HepG2 (cell line): ENCODE results near the gene CAMTA1. TPM values are rescaled to one million over a fixed set of nuclear protein-coding genes. Genes with fewer than 3 reads are reported as not detected.

Source experiments
- ATAC-seq: fragments of 200-7000 bp; cut with Tn5 transposase; 3 replicates; pipeline ENCODE4 v1.9.1; 2020; ENCODE audit warnings: mild to moderate bottlenecking, moderate library complexity
- BruUV-seq: library from RNA; stranded (reverse); fragments of 400-500 nt; replicated peaks from 2 replicates; lab custom pipeline; 2021; lab: Mats Ljungman, UMichigan
- CTCF ChIA-PET: fragments of 300-600 bp; formaldehyde crosslinking; extraction: SDS; loops from one replicate; lab custom pipeline; 2021; ENCODE audit warnings: low total read pairs, inconsistent platforms, low intra/inter-chr PET ratio; lab: Yijun Ruan, JAX
- POLR2A ChIA-PET: fragments of 350-600 bp; sonication (Branson Sonifier 250); formaldehyde crosslinking; loops from one replicate; lab custom pipeline; 2020; ENCODE audit warnings: antibody characterized with exemption, inconsistent platforms; lab: Yijun Ruan, JAX
- DNase-seq: peaks from one replicate; pipeline ENCODE4 v3.0.0-alpha.2; 2015; ENCODE audit warnings: low spot score
- FAIRE-seq: peaks from 3 replicates; lab custom pipeline; 2011; peaks lifted over from hg19 to GRCh38; lab: Jason Lieb, UNC
- H2AFZ ChIP-seq: one replicate; pipeline ENCODE4 v1.6.1; 2011; ENCODE audit warnings: low read length, inconsistent platforms
- H3K27ac ChIP-seq: fragments of 300-600 bp; 3 replicates; pipeline ENCODE4 v1.8.0; 2011; ENCODE audit warnings: mixed run types, mild to moderate bottlenecking, mixed read lengths, low read length, inconsistent platforms; ENCODE audit not compliant: insufficient read depth; ENCODE audit errors: extremely low read length
- H3K27me3 ChIP-seq, 2 experiments: fragments of 200-600 bp in 1 of 2; 2 replicates in 1 of 2; 3 replicates in 1 of 2; pipeline versions ENCODE4 v1.6.0 to v1.8.0; 2011; ENCODE audit warnings: low read length in 2 of 2, mild to moderate bottlenecking in 2 of 2, moderate library complexity in 2 of 2, inconsistent platforms in 1 of 2; ENCODE audit not compliant: insufficient read depth in 2 of 2, control insufficient read depth in 1 of 2
- H3K36me3 ChIP-seq, 2 experiments: fragments of 200-600 bp in 1 of 2; replicated peaks in 1 of 2; 2 replicates in 1 of 2; 3 replicates in 1 of 2; pipeline versions ENCODE4 v1.5.1 to v1.8.0; 2011; ENCODE audit warnings: low read length in 2 of 2, inconsistent platforms in 1 of 2; ENCODE audit not compliant: insufficient read depth in 2 of 2, control insufficient read depth in 1 of 2
- H3K4me1 ChIP-seq: 2 replicates; pipeline ENCODE4 v1.5.1; 2012; ENCODE audit warnings: low read length, inconsistent platforms; ENCODE audit not compliant: insufficient read depth
- H3K4me2 ChIP-seq: 2 replicates; pipeline ENCODE4 v1.6.0; 2011; ENCODE audit warnings: low read depth, low read length, inconsistent platforms
- H3K4me3 ChIP-seq, 3 experiments: fragments of 200-600 bp in 1 of 3; sonication (generic), shearing (Covaris generic) in 1 of 3; replicated peaks in 1 of 3; 2 replicates each; pipeline ENCODE4 v1.5.1; 2011 to 2016; ENCODE audit warnings: low read length in 3 of 3, inconsistent platforms in 2 of 3, low read depth in 2 of 3, mild to moderate bottlenecking in 2 of 3, control low read depth in 1 of 3, mixed read lengths in 1 of 3; ENCODE audit not compliant: insufficient read depth in 1 of 3
- H3K79me2 ChIP-seq: one replicate; pipeline ENCODE4 v1.6.1; 2011; ENCODE audit warnings: low read length, inconsistent platforms; ENCODE audit not compliant: insufficient read depth
- H3K9ac ChIP-seq: 2 replicates; pipeline ENCODE4 v1.6.0; 2011; ENCODE audit warnings: mild to moderate bottlenecking, low read depth, low read length, inconsistent platforms; ENCODE audit not compliant: insufficient read depth
- H3K9me3 ChIP-seq: 2 replicates; pipeline ENCODE4 v1.5.1; 2012; ENCODE audit warnings: mild to moderate bottlenecking, low read length
- H4K20me1 ChIP-seq: 2 replicates; pipeline ENCODE4 v1.6.0; 2011; ENCODE audit warnings: inconsistent platforms, mild to moderate bottlenecking, low read length, moderate library complexity; ENCODE audit not compliant: insufficient read depth
- CCAR2 ChIP-seq: fragments of 200-400 bp; formaldehyde crosslinking; optimal IDR thresholded peaks from 2 replicates; pipeline ENCODE3; 2018; ENCODE audit warnings: low read depth, mild to moderate bottlenecking, low read length, moderate library complexity
- FOXA1 ChIP-seq, 2 experiments: fragments of 450-650 bp in 1 of 2; sonication (generic) in 1 of 2; formaldehyde crosslinking in 1 of 2; IDR thresholded peaks; 2 replicates each; pipeline versions ENCODE4 v1.4.0 to v1.6.1; 2016 to 2020; ENCODE audit warnings: missing genetic modification reagents in 1 of 2
- HNRNPUL1 ChIP-seq: fragments of 200-400 bp; formaldehyde crosslinking; IDR thresholded peaks from 2 replicates; pipeline ENCODE4 v1.6.1; 2017; ENCODE audit warnings: low read depth, mild to moderate bottlenecking, low read length, moderate library complexity
- NAIF1 ChIP-seq: sonication (generic); formaldehyde crosslinking; IDR thresholded peaks from 2 replicates; pipeline ENCODE4 v1.5.0; 2020; ENCODE audit warnings: mild to moderate bottlenecking, missing genetic modification reagents, borderline replicate concordance
- NFYC ChIP-seq: IDR thresholded peaks from 2 replicates; pipeline ENCODE4 v1.6.1; 2016; ENCODE audit warnings: missing genetic modification reagents, missing compliant biosample characterization
- SMYD3 ChIP-seq: sonication (generic); formaldehyde crosslinking; IDR thresholded peaks from 2 replicates; pipeline ENCODE4 v1.8.1; 2023; ENCODE audit warnings: mild to moderate bottlenecking, missing genetic modification reagents
- YEATS2 ChIP-seq: sonication (generic); formaldehyde crosslinking; IDR thresholded peaks from 2 replicates; pipeline ENCODE4 v1.4.0; 2020; ENCODE audit warnings: missing genetic modification reagents, borderline replicate concordance
- YY1 ChIP-seq: IDR thresholded peaks from 2 replicates; pipeline ENCODE4 v1.6.1; 2011; ENCODE audit warnings: low read length, low read depth, moderate library complexity, mild to moderate bottlenecking; ENCODE audit not compliant: insufficient read depth, insufficient replicate concordance
- ZKSCAN5 ChIP-seq: sonication (generic); formaldehyde crosslinking; IDR thresholded peaks from 2 replicates; pipeline ENCODE4 v1.5.1; 2020; ENCODE audit warnings: mild to moderate bottlenecking, missing genetic modification reagents
- ZNF124 ChIP-seq: sonication (generic); formaldehyde crosslinking; IDR thresholded peaks from 2 replicates; pipeline ENCODE4 v1.4.0; 2020; ENCODE audit warnings: missing genetic modification reagents
- ZNF225 ChIP-seq: sonication (generic); formaldehyde crosslinking; IDR thresholded peaks from 2 replicates; pipeline ENCODE4 v1.4.0; 2020; ENCODE audit warnings: mild to moderate bottlenecking, missing genetic modification reagents
- ZNF264 ChIP-seq: sonication (generic); formaldehyde crosslinking; IDR thresholded peaks from 2 replicates; pipeline ENCODE4 v1.4.0; 2020; ENCODE audit warnings: missing genetic modification reagents
- ZNF33B ChIP-seq: sonication (generic); formaldehyde crosslinking; IDR thresholded peaks from 2 replicates; pipeline ENCODE4 v1.5.1; 2020; ENCODE audit warnings: mild to moderate bottlenecking, missing genetic modification reagents
- ZNF616 ChIP-seq: sonication (generic); formaldehyde crosslinking; IDR thresholded peaks from 2 replicates; pipeline ENCODE4 v1.5.0; 2020; ENCODE audit warnings: low read depth, mild to moderate bottlenecking, missing genetic modification reagents
- ZNF720 ChIP-seq: sonication (generic); formaldehyde crosslinking; IDR thresholded peaks from 2 replicates; pipeline ENCODE4 v1.4.0; 2020; ENCODE audit warnings: missing genetic modification reagents
- ZNF841 ChIP-seq: sonication (generic); formaldehyde crosslinking; IDR thresholded peaks from 2 replicates; pipeline ENCODE4 v1.8.1; 2023; ENCODE audit warnings: missing genetic modification reagents, borderline replicate concordance
- WGBS: methylation state at CpG from one replicate; pipeline ENCODE4 v1.1.6; 2017; ENCODE audit warnings: low lambda C conversion rate; 5-methylcytosine and 5-hydroxymethylcytosine counted together
- in situ Hi-C: cut with HindIII; loops from 2 replicates; pipeline ENCODE4 v1.10.0; 2017; ENCODE audit warnings: low pct_unique_long_range_greater_than_20kb; ENCODE audit not compliant: extremely low pct_ligation_motif_present
- intact Hi-C: fragments of 100-400 bp; cut with micrococcal nuclease; formaldehyde crosslinking; loops from one replicate; pipeline ENCODE4 v1.10.0; 2022; ENCODE audit not compliant: unreplicated experiment
- polyA plus RNA-seq, 8 experiments: library from polyadenylated mRNA; depleted of rRNA in 3 of 8; stranded (reverse) in 7 of 8; unstranded in 1 of 8; fragments of >200 nt; fragmentation: Illumina TruSeq in 4 of 8; extraction: Trizol in 4 of 8; gene quantifications; 2 replicates each; pipeline versions ENCODE4 v1.2.1 to v1.2.3, GENCODE V29; 2011 to 2016; ENCODE audit warnings: low read depth in 4 of 8, missing spikeins in 1 of 8, mixed read lengths in 1 of 8; ENCODE audit not compliant: insufficient read depth in 1 of 8
- total RNA-seq, 5 experiments: library from RNA; depleted of rRNA; stranded (reverse); fragments of >200 nt; fragmentation: Illumina TruSeq; extraction: Trizol; gene quantifications; 2 replicates each; pipeline ENCODE4 v1.2.3, GENCODE V29; 2016; ENCODE audit warnings: low read depth in 1 of 5

CAMTA1 gene
- total and polyA plus RNA-seq, 2 of the 13 experiments (the other 11 are each of a cell fraction or from before 2014, with no cell fraction given), result 25.0 to 36.4 TPM

- Histone ChIP-seq H3K27ac (no peak overlapping the region), H3K4me3 (no peak overlapping the region), H4K20me1 (no peaks in the 10 kb centered on the region), H3K4me1 (no peaks in the 10 kb centered on the region), H3K79me2 (no peaks in the 10 kb centered on the region), H3K9me3 (no peaks in the 10 kb centered on the region; the same call in 1 of the 2 replicates), H3K36me3 (no peaks in the 10 kb centered on the region), H3K9ac (no peak overlapping the region), H3K4me2 (no peak overlapping the region), H3K27me3 (peaks cover 1 to 22% of the 10 kb centered on the region in 2 experiments; a peak in 3 of 5 replicates), H2AFZ (no peak overlapping the region)
- no TSS peak for BruUV-seq
- FAIRE-seq (no peak), DNase-seq (no peak), ATAC-seq (no peak)
- intact Hi-C loops, result no loop called here
- in situ Hi-C loops, result no loop called here
- POLR2A ChIA-PET, result no interaction called here
- 13% methylated on average over 5 of the region's 5 CpGs for WGBS
- no peak for TF ChIP-seq ZNF124 (CRISPR knock-in tag)
- no peak for TF ChIP-seq HNRNPUL1
- TF ChIP-seq CCAR2, result no peak
- TF ChIP-seq NFYC (CRISPR knock-in tag), result no peak
- no peak for TF ChIP-seq ZNF720 (CRISPR knock-in tag)
- no peak for TF ChIP-seq ZNF264 (CRISPR knock-in tag)
- CTCF ChIA-PET, result no interaction called here
Observed at GRCh38 chr1:7281821-7282220, 496.6 kb downstream of the CAMTA1 start.

- intact Hi-C loops, result no loop called here
- ChIA-PET CTCF (no interaction called here), POLR2A (no interaction called here)
- in situ Hi-C loops, result no loop called here
- H3K27me3 ChIP-seq, result peaks cover 0 to 16% of the 10 kb centered on the region in 2 experiments; a peak in 2 of 5 replicates
- H4K20me1 ChIP-seq, result no peaks in the 10 kb centered on the region
- no peak overlapping the region for H3K4me3 ChIP-seq
- DNase-seq, result no peak
- no peak overlapping the region for H3K9ac ChIP-seq
- no peak overlapping the region for H2AFZ ChIP-seq
- H3K27ac ChIP-seq, result no peak overlapping the region
- no peaks in the 10 kb centered on the region for H3K36me3 ChIP-seq
- H3K79me2 ChIP-seq, result no peaks in the 10 kb centered on the region
- no peaks in the 10 kb centered on the region for H3K4me1 ChIP-seq
- BruUV-seq, result no TSS peak
- 30% methylated on average over 5 of the region's 10 CpGs for WGBS
- no peaks in the 10 kb centered on the region for H3K9me3 ChIP-seq
- FAIRE-seq, result no peak
- H3K4me2 ChIP-seq, result no peak overlapping the region
- ATAC-seq, result no peak
- TF ChIP-seq ZNF33B (CRISPR knock-in tag) (no peak), SMYD3 (no peak), FOXA1 (IDR thresholded peaks at IDR 0.05) (no peak), FOXA1 (CRISPR knock-in tag; IDR thresholded peaks at IDR 0.05) (no peak), ZKSCAN5 (CRISPR knock-in tag) (no peak), ZNF841 (CRISPR knock-in tag) (no peak), NAIF1 (CRISPR knock-in tag) (no peak), ZNF616 (CRISPR knock-in tag) (no peak), YY1 (no peak), ZNF225 (CRISPR knock-in tag) (no peak), YEATS2 (CRISPR knock-in tag) (no peak)
Observed at GRCh38 chr1:7284839-7285435, 499.7 kb downstream of the CAMTA1 start.
